Nucleus accumbens (tissue), 56 donors: ENCODE data around the gene CTNNA2.
A peak's percentile ranks its signal among the peaks of the same experiment; 100 is the strongest.

Source experiments
- DNase-seq, 56 donors: peaks; one replicate each; lab custom pipeline; 2025; lab: John Stamatoyannopoulos, UW

CTNNA2 gene

DNA sequence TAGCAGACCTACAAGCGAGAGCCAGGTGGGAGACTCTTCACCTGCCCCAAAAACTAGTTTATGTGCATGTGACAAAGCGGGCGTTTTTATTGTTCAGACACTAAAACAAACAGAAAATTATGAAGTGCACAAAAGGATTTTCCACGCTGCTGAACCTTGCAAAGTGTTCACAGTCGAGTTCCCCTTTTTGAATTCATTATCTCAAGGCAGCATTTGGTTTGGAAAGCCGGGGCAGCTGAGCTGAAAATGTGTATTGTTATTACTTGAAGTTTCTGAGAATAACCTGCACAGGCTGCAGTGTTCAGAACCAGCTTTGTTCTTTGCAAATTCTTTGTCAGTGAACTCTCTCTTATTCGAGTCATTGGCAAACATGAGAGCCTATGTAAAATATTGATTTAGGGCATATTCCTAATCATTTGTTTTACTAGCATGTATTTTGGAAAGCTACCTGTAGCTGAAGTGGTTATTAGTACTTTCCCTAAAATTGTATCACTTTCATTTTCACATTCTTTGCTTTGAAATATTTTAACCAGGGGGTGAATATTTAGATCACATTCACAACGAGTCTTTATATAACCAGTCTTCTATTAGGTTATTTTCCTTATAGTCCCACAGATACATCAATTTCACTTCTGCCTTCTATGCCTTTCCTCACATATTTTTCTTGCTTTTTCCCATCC is 732.2 kb downstream of the CTNNA2 start:
- no peak for DNase-seq

DNA sequence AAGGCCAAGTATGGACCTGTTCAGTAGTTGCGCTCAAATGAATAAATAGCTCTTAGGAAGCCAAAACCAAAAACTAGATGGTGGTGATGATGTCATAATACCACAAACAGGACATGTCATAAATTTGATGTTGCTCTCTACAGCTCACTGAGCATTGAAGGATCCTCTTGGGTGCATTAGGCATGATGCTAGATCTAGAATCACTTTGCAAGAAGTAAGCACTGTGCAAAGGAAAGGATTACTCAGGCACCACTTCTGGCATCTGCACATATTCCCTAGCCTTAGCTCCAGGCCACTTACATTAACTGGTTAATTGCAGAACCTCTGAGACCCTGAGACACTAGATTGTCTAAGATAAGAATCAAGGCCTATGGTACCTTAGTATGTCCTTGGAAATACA is 733.7 kb downstream of the CTNNA2 start:
- DNase-seq = no peak

DNA sequence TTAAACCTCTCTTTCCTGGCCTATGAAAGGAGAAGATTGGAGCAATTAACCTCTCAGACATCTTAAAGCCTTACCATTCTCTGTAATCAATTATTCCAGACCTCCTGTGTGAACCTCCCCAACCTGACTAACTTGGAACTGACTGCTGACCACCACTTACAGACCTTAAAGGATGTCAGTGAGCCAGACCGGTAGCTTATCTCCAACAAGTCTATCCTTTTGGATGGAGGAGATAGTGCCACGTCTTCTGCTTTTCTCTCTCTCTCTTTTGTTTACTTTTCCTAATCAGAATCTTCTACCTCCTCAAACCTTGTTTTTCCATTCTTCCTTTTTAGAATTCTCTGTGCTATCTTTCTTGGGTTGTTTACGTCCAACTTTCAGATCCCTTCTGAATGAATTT is 734.5 kb downstream of the CTNNA2 start:
- no peak for DNase-seq

DNA sequence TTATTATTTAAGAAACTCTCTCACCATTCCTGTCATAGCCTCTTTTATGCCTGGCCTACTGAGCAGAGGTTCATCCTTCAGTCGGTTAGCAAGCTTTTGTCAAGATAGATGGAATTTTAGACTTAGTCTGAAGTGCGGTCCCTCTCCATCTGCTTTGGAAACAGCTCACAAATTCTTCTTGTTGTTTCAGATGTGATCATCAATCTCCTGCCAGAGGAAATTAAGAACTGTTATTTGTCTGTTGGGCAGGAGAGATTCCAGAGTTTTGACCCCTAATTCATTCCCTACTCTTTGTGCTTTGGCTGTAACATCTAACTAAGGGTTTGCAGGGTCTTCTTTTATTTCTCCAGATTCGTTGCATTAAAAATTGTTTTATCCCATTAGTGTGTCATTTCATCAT is 735.3 kb downstream of the CTNNA2 start:
- DNase-seq = no peak

DNA sequence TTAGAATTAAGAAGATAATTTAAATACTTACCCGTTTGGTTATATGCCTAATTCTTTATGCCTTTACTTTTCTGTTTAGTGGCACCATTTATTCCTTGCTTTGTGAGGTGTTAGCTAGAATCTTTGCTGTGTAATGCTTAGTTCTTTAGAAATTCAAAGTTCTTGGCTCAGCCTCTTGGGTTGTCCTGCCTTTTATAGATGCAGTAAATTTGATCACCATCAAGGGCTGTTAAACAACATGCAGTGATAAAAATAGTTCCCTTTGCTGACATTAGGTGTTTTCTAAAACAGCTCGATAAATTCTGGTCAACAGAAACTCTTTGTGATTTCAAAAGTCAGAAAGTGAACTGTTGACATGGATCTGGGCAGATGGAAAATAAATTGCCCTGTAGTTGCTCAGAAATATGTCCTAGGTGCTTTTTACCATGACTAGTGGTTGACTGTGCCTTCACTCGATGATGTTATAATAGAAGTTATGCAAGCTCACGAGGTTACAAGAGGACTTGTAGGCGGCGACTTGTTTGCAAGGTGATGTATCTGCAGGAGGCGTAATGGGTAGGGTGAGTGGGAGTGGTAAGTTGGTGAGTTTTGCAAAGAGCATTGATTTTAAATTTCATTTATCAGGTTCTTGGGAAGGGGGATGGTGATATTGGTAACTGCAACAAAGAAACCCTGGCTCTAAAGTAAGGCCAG is 739.6 kb downstream of the CTNNA2 start:
- DNase-seq = peak in 8 of 56 donors; percentile 8 to 54 (median 34)

DNA sequence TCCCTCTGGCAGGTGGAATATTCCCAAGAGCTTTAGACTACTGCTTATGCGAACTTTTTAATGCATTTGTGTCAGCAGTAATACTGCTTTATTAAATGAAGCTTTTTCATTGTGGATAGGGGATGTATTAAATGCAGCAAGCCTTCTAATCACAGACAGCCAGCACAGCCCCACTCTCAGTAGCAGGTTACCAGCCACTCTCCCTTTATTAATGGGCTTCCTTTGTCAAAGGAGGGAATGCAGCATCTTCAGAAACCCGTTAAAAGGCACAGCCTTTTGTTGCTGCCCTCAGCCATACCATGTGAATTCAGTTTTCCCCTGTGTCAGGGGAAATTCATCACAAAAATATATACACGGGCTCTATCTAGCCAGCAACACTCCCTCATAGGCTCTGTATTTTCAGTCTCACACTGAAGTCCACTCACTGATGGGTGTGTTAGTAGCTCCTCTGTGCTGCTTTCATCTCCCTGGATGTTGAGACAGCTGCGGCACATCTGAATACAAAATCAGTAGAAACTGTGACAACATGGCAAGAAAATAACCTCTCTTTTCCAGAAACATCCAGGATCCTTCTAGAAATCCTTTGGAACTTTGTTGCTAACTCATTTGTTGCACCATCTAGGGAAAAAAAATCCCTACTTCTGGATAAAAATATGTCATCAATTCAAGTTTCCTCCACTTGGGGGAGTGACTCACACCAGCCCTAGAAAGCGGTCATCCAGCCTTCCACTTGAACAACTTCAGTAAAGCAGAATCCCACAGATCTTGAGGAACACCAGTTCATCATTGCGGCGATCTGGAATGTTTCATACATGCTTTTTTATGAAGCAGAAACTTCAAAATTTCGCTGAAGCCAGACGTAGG is 743.3 kb downstream of the CTNNA2 start:
- DNase-seq = no peak

DNA sequence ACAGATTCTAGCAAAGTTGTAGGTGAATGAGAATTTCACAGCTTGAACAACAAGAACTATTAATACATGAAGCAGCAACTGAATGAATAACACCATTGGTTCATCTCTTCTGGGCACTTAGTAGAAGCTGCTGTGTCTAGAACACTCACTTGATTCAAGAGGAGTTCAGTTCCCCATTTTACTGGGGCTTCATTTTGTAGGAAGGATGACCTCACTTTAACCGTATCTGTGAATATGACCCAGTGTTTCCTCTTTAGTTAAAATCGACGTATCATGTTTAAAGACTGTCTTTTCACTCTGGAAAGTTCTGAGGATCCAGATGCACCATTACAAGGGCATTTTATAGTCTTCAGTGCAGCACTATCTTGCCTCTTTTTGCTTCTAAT is 743.9 kb downstream of the CTNNA2 start:
- DNase-seq = no peak

DNA sequence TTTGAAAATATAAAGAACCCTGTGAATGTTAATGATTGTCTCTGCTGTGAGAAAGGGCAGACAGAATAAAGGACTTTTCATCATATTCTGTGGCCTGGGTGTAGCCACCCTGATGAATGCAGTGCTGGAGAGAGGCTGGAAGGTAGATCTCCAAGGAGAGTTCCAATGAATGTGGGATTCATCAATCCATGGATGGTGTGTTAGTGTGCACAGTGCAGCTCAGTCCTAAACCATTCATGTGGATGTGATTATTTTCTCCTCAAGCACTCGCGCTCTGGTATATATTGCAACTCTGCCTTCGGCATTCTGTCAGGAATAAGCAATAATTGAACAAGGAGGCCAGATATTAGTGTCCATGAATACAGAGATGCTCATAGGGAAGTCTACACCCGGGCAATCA is 744.6 kb downstream of the CTNNA2 start:
- DNase-seq = no peak

DNA sequence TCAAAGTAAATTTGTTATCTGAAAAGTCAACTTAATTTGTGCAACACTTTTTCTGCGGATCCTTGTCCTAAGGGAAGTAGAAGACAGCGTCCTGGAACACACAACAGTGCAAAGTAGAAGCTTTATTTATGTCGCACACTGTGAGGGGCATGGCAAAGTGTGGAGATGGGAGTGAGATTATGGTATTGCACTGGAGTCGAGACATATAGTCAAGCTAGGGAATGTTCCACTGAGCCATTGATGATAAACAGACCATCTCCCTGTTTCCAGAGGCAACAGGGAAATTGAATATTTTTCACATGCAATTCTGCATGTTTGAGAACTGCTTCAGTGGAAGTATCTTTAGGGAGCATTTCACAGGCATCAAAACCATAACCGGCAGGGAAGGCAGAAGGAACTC is 745.5 kb downstream of the CTNNA2 start:
- DNase-seq = no peak

DNA sequence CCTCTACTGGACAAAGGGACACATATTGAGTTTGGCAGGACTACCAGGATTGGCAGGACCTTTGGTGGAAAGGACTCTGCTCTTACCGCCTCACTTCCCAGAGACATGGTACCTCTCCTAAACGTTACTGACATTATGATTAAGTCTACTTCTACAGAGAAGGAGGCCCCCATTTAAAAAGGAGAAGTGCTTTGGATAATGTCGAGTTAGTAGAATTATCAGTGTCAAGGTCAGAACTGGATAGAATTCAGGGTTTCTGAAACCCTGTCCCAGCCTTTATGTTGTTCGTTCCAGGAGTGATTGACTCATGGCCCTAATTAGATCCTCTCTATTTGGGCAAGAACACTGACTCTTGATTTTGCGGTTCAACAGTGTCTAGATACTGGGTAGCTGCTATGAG is 745.9 kb downstream of the CTNNA2 start:
- no peak for DNase-seq

DNA sequence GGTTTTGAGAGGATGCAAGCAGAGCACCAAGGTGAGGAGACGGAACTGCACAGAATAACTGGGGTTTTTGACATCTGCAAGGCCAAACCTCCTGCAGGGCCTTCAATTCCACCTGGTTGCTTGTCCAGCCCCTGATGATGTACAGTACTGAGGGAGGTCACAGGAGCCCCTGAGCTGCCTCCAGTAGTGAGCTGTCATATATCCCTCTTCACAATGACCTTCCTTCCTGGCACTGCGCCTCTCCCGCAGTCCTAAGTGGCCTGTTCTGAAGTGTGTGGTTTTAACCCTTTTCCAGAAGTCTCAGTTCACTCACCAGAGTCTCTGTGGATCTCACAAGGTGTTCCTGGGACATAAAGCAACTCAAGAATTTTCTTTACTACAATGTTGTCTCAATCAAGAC is 746.4 kb downstream of the CTNNA2 start:
- no peak for DNase-seq

DNA sequence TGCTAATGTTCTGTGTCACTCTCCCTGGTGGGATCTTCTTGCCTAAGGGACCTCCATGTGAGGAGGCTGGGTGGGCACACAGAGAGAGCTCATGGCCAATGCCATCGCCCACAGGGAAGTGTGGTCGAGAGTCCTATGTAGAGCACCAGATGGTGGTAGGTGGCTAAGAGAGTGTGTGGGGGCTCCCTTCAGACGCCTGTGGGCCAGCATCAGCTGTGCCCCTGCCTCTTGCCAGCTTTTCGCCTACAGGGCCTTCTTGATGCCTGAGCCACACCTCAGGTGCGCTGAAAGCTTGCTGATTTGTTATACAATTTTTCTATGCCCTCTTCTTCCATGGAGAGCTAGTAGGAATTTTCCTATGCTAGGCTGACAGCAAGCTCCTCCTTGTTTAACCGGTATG is 753.4 kb downstream of the CTNNA2 start:
- no peak for DNase-seq

DNA sequence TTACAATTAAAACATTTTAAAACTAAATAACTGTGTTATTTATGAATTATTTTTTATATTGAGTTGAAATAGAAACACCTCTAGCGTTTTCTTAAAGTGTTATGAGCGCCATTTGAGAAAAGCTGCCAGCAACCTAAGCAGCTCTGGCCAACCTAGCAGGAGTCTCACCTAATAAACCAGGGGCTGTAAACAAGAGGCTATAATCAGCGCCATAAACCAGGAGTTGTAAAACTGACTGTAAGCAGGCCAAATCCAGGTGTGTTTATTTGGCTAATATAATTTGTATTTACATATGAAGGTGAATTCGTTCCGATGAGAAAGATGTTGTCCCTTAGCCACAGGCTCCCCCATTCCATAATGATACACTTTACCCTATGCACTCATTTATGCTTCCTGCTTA is 757.0 kb downstream of the CTNNA2 start:
- DNase-seq = no peak

DNA sequence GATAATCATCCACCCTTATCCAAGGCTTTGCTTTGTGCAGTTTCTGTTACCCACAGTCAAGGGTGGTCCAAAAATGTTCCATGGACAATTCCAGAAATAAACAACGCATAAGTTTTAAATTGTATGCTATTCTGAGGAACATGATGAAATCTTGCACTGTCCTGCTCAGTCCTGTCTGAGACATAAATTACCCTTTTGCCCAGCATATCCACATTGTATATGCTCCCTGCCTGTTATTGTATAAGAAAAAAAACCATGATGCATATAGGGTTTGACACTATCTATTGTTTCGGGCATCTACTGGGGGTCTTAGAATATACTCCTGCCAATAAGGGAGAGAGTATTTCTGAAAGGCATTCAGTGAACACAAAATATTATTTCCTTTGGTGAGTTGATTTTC is 767.7 kb downstream of the CTNNA2 start:
- DNase-seq = no peak

DNA sequence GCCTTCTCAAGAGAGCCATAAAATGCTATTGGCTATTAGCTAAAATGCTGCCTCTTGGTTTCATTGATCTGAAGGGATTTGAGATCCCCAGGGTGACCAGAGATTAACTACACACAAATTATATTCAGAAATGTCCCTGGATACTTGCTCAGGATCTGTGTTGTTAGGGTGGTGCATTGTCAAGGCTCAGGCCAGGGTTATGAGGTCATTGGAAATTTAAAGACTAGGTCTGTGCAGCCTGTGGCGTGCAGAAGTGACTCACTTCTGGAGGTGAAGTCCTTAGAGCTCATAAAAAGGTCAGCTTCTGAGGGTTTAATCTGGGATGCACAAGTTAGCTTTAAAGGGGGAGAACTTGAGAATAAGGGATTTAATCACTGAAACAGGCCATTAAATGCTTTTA is 768.2 kb downstream of the CTNNA2 start:
- no peak for DNase-seq

DNA sequence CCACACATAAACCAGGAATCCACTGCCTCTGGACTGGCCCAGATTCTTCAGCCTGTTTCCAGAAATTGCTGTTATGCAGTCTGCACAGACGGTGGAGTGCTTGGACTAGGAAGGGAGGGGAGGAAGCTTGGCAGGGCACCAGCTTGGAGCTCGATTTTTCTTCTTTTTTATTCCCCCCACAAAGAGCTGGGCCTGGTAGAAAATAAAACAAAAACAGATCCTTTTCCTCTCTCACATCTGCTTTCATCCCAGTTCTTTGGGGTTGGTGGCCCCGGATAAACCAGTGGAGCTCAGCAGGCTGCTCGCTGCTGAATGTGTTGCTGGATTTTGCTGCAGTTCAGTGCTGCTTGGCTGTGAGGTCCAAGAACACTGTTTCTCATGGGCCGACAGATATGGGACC is 775.7 kb downstream of the CTNNA2 start:
- DNase-seq = peak in 48 of 56 donors; percentile 11 to 84 (median 52)

DNA sequence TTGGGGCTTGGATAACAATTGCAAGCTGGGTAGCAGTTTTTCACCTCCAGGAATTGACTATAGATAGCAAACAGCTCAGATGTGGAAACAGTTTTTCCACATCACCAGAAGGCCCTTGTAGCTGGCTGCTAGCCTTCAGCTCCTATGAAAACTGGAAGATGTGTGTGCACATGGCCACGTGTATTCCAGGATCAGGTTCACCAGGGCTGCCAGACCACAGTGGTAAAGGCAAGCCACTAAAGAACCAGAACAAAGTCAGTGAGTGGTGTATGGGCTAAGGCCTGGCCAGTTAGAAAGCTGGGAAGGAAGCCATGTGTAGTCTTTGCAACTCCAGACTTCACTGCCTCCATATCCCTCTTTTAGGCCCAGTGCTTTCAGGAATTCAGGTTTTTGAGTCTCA is 778.8 kb downstream of the CTNNA2 start:
- DNase-seq = no peak

DNA sequence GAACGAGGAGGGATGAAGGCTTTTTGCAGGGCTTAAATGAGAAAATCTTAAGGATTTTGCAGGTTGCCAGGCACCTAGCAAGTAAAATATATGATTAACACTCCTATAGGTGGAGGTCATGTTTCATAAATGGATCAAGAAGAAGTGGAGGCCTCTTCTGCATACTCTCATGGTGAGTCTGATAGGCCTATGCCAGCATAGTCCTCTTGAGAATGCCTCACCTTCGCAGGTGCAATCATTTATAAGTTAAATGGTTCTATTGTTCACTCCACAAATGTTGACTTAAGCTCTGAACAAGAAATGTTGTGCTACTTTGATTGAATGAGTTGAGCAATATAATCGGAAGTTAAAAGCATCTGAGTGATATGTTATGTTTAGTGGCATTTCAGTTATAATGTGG is 779.6 kb downstream of the CTNNA2 start:
- no peak for DNase-seq

DNA sequence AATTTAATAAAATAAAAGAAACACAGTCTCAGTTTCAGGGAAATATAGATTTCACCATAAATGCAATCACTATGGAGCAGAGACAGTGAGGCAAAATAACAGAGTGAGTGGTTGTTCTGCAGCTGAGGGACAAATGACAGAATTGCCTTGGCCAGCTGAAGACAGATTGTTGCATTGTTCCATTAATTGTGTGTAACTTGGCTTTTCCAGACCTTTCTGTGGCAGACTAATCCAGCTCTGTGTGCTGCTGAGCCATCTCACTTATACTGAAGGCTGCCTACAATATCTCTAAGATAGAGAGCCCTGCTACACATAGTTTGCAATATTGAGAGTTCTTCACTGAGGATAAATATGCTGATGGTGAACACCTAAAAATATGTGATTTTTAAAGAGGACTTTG is 780.2 kb downstream of the CTNNA2 start:
- DNase-seq = peak in 10 of 56 donors; percentile 7 to 45 (median 25)

DNA sequence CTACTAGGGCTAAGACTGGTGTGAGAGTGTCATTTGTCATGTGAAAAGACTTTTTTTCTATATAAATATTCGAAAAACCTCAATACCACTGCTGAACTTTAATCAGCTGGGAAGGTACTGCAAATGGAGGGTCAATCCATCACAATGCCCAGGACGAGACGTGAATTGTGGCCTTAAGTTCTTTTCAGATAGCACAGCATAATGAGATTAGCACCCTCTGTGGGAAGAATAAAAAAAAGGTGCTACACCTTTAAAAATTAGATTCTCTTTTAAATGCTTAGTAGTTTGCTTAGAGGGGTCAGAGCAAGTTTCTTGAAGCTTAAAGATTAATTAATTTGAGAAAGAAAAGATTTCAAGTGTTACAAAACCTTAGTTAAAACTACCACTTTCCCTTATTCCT is 786.1 kb downstream of the CTNNA2 start:
- DNase-seq = no peak

DNA sequence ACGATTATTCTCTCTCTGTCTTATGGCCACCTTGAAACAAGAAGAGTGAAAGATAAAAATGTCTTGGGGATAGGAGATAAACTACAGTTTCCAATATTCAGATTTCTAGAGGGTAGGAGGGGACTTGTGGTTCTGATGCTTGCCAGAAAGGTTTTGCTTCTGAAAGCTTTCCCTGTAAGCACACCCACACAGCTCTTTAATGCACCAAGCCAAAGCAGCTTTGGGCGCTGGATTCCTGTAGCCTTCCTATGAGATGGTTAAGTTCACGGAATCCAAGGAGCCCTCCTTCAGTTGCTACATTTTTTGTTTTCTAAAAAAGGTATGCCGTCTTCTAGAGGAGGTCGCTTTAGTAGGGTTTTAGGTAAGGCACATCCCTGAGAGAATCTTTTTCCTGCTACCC is 786.8 kb downstream of the CTNNA2 start:
- DNase-seq = peak in 5 of 56 donors; percentile 21 to 52 (median 42)

DNA sequence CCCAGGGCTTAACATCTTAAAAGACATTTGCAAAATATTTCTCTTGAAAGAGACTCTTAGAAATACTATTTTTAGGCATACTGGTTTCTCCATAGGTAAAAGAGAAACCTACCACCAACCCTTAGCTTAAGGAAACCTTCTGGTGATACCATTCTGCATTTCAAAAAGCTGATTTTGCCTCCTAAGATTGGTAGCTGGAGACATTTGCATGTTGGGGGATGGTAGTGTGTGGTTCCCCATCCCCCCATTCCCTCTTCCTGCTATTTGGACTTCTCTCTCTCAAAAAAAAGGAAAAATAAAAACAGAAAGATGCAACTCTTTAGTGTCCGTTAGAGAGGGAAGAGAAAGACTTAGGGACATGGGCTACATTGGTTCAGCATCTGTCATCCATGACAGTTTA is 787.5 kb downstream of the CTNNA2 start:
- DNase-seq = no peak
